SJSA1 (cell line): ENCODE results near the gene FCN1. TPM values are rescaled to one million over a fixed set of nuclear protein-coding genes. Genes with fewer than 3 reads are reported as not detected.

Experiments used
- total RNA-seq: library from RNA; depleted of rRNA; stranded (reverse); fragments of >200 nt; shearing (Covaris generic); gene quantifications from 2 replicates; pipeline ENCODE4 v1.2.3, GENCODE V29; 2014; rRNA removed

Gene FCN1
- total RNA-seq, 1 experiment from 2014 or later = not detected

Other genes with a start within 250 kb of the FCN1 start
- not detected in 2 replicates for gene FCN2, start 37.1 kb downstream of the FCN1 start, total RNA-seq
- 23.4 and 35.0 TPM in 2 replicates for gene OLFM1, start 169.8 kb upstream of the FCN1 start, total RNA-seq